Loucy (cell line): ENCODE measurements around the gene TMEM179B.
A peak's percentile ranks its signal among the peaks of the same experiment; 100 is the strongest.

Source experiments
- H2AFZ ChIP-seq: fragments of 200-600 bp; sonication (generic); 2 replicates; pipeline ENCODE4 v1.6.0; 2016; ENCODE audit warnings: antibody characterized with exemption, mild to moderate bottlenecking, low read length, moderate library complexity
- H3F3A ChIP-seq: fragments of 200-600 bp; 2 replicates; pipeline ENCODE4 v1.6.0; 2016; ENCODE audit warnings: antibody characterized with exemption, low read depth, mild to moderate bottlenecking
- H3K27me3 ChIP-seq: fragments of 200-600 bp; sonication (generic); 2 replicates; pipeline ENCODE4 v1.6.1; 2014; ENCODE audit warnings: low read length, mild to moderate bottlenecking; ENCODE audit not compliant: insufficient read depth, poor library complexity, severe bottlenecking
- H3K36me3 ChIP-seq: fragments of 200-600 bp; sonication (generic); 2 replicates; pipeline ENCODE4 v1.6.1; 2016; ENCODE audit warnings: low read length; ENCODE audit not compliant: insufficient read depth
- H3K4me1 ChIP-seq: fragments of 200-600 bp; sonication (generic); 2 replicates; pipeline ENCODE4 v1.5.1; 2014; ENCODE audit warnings: low read length, mild to moderate bottlenecking; ENCODE audit not compliant: insufficient read depth, poor library complexity, severe bottlenecking
- H3K4me2 ChIP-seq: fragments of 200-600 bp; sonication (generic); 2 replicates; pipeline ENCODE4 v1.6.0; 2014; ENCODE audit warnings: antibody characterized with exemption, low read length, low read depth, mild to moderate bottlenecking; ENCODE audit not compliant: poor library complexity, severe bottlenecking
- H3K4me3 ChIP-seq: fragments of 200-600 bp; sonication (generic); 2 replicates; pipeline ENCODE4 v1.5.1; 2014; ENCODE audit warnings: low read length, mild to moderate bottlenecking, mixed read lengths; ENCODE audit not compliant: poor library complexity, severe bottlenecking
- H3K79me2 ChIP-seq: fragments of 200-600 bp; sonication (generic); 2 replicates; pipeline ENCODE4 v1.6.1; 2014; ENCODE audit warnings: low read length; ENCODE audit not compliant: insufficient read depth
- H3K9ac ChIP-seq: fragments of 200-600 bp; sonication (generic); 2 replicates; pipeline ENCODE4 v1.6.0; 2014; ENCODE audit warnings: mild to moderate bottlenecking, low read depth, low read length, moderate library complexity; ENCODE audit not compliant: poor library complexity, severe bottlenecking
- H3K9me2 ChIP-seq: fragments of 200-600 bp; sonication (generic); replicated peaks from 2 replicates; pipeline ENCODE4 v1.6.1; 2016; ENCODE audit warnings: low read depth, low read length, mixed read lengths
- H3K9me3 ChIP-seq: fragments of 200-600 bp; sonication (generic); 2 replicates; pipeline ENCODE4 v1.6.1; 2014; ENCODE audit warnings: mild to moderate bottlenecking, antibody characterized with exemption, low read length, low read depth; ENCODE audit not compliant: insufficient read depth
- H4K20me1 ChIP-seq: fragments of 200-600 bp; sonication (generic); 2 replicates; pipeline ENCODE4 v1.6.0; 2014; ENCODE audit warnings: antibody characterized with exemption, low read length, mild to moderate bottlenecking; ENCODE audit not compliant: insufficient read depth, poor library complexity, severe bottlenecking
- EZH2phosphoT487 ChIP-seq: fragments of 200-600 bp; IDR thresholded peaks from 2 replicates; pipeline ENCODE4 v1.6.1; 2018; ENCODE audit warnings: antibody characterized with exemption, mild to moderate bottlenecking, moderate library complexity, borderline replicate concordance
- TF ChIP-seq, protein P1 (sequence below): fragments of 200-600 bp; sonication (generic); conservative IDR thresholded peaks from 2 replicates; pipeline ENCODE4 v1.5.1; 2014; ENCODE audit warnings: mild to moderate bottlenecking, antibody characterized with exemption, low read length

Gene TMEM179B

GRCh38 chr11:62782753-62783152, 4.4 kb upstream of the TMEM179B start:
- Histone ChIP-seq H4K20me1 (peaks cover 3% of the 10 kb centered on the region), H2AFZ (no peak overlapping the region), H3K36me3 (peaks cover 8% of the 10 kb centered on the region; the same call in 1 of the 2 replicates), H3K9me2 (no peaks in the 10 kb centered on the region), H3K4me2 (no peak overlapping the region), H3K27me3 (no peaks in the 10 kb centered on the region), H3F3A (no peaks in the 10 kb centered on the region), H3K4me1 (peaks cover 7% of the 10 kb centered on the region), H3K9me3 (no peaks in the 10 kb centered on the region), H3K9ac (no peak overlapping the region), H3K4me3 (no peak overlapping the region), H3K79me2 (peaks cover 5% of the 10 kb centered on the region)
- TF ChIP-seq, protein P1, sequence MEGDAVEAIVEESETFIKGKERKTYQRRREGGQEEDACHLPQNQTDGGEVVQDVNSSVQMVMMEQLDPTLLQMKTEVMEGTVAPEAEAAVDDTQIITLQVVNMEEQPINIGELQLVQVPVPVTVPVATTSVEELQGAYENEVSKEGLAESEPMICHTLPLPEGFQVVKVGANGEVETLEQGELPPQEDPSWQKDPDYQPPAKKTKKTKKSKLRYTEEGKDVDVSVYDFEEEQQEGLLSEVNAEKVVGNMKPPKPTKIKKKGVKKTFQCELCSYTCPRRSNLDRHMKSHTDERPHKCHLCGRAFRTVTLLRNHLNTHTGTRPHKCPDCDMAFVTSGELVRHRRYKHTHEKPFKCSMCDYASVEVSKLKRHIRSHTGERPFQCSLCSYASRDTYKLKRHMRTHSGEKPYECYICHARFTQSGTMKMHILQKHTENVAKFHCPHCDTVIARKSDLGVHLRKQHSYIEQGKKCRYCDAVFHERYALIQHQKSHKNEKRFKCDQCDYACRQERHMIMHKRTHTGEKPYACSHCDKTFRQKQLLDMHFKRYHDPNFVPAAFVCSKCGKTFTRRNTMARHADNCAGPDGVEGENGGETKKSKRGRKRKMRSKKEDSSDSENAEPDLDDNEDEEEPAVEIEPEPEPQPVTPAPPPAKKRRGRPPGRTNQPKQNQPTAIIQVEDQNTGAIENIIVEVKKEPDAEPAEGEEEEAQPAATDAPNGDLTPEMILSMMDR: no peak
- no peak for TF ChIP-seq EZH2phosphoT487

DNA sequence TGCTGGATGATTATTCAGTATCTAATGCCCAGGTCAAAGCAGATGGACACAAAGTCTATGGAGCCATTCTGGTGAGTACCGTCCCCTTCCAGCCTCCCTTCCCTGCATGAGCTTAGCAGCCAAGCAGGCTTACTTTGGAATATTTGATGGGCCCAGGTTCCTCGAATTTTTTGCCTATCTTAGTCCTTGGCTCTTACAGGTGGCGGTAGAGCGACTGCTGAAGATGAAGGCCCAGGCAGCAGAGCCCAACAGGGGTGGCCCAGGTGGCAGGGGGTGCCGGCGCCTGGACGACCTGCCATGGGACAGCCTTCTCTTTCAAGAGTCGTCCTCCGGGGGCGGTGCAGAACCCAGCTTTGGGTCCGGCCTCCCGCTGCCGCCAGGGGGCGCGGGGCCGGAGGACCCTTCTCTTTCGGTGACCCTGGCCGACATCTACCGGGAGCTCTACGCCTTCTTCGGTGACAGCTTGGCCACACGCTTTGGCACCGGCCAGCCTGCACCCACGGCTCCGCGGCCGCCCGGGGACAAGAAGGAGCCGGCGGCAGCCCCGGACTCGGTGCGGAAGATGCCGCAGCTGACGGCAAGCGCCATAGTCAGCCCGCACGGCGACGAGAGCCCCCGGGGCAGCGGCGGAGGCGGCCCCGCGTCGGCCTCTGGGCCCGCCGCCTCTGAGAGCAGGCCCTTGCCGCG, 741 bp upstream of the TMEM179B start:
- Histone ChIP-seq H3K9me2 (no peaks in the 10 kb centered on the region), H3K27me3 (no peaks in the 10 kb centered on the region), H3K4me3 (peak overlapping the region; percentile 97), H3K36me3 (peaks cover 4% of the 10 kb centered on the region; the same call in 1 of the 2 replicates), H3K9me3 (no peaks in the 10 kb centered on the region), H3F3A (no peaks in the 10 kb centered on the region), H3K4me1 (peaks cover 25% of the 10 kb centered on the region), H3K4me2 (peak overlapping the region; percentile 85), H3K9ac (peak overlapping the region; percentile 98), H3K79me2 (peaks cover 42% of the 10 kb centered on the region), H4K20me1 (peaks cover 21% of the 10 kb centered on the region), H2AFZ (peak overlapping the region; percentile 44; the same call in 1 of the 2 replicates)
- no peak for TF ChIP-seq EZH2phosphoT487
- TF ChIP-seq, protein P1: peak; percentile 90

- Histone ChIP-seq H3K79me2 (peaks cover 53% of the 10 kb centered on the region), H3K4me3 (peak overlapping the region; percentile 97), H3K36me3 (peaks cover 15% of the 10 kb centered on the region; the same call in 1 of the 2 replicates), H3K9me2 (no peaks in the 10 kb centered on the region), H3K4me2 (peak overlapping the region; percentile 88), H3K4me1 (peaks cover 33% of the 10 kb centered on the region), H3K9ac (peak overlapping the region; percentile 35), H2AFZ (no peak overlapping the region), H4K20me1 (peaks cover 21% of the 10 kb centered on the region), H3K27me3 (no peaks in the 10 kb centered on the region), H3K9me3 (no peaks in the 10 kb centered on the region), H3F3A (0 out of 2 replicates have a peak, but pooled peaks cover 4% of the 10 kb centered on the region)
- TF ChIP-seq, protein P1: no peak
- TF ChIP-seq EZH2phosphoT487: no peak
Measured at GRCh38 chr11:62788991-62789390, 1.8 kb downstream of the TMEM179B start.
